ENCODE data around the gene GPATCH8.

Gene GPATCH8

GRCh38 chr17:44469676-44470075, 33.5 kb downstream of the GPATCH8 start:
- Histone ChIP-seq H3K4me2 (ENCODE audit: low read length) (no peak overlapping the region), H4K8ac (ENCODE audit: low read depth, low read length) (no peak overlapping the region), H3K4me3 (ENCODE audit: low read depth, low read length) (no peak overlapping the region)

GRCh38 chr17:44467108-44467507, 36.1 kb downstream of the GPATCH8 start:
- peaks cover 0 to 2% of the 10 kb centered on the region in 2 experiments for H3K36me3 ChIP-seq (ENCODE audit: control insufficient read depth in 1 of 2, insufficient read depth in 2 of 2, low read length in 2 of 2)
- no peak overlapping the region for H3K4me3 ChIP-seq (ENCODE audit: low read depth, low read length)
- no peak overlapping the region for H2BK5ac ChIP-seq (ENCODE audit: low read depth, low read length, poor library complexity)
- no peak overlapping the region for H3K4me2 ChIP-seq (ENCODE audit: low read length)
- no peak overlapping the region for H2AFZ ChIP-seq (ENCODE audit: insufficient read depth, low read length, poor library complexity)
- no peak overlapping the region for H4K12ac ChIP-seq (ENCODE audit: low read depth, low read length)
- WGBS (ENCODE audit: extremely low coverage, insufficient coverage, insufficient read length), result no CpG with 5 or more reads among the region's 3 CpGs
- H2BK12ac ChIP-seq (ENCODE audit: low read length), result no peak overlapping the region
- no peak overlapping the region for H4K8ac ChIP-seq (ENCODE audit: low read depth, low read length)
- no peak for DNase-seq
- H3K18ac ChIP-seq (ENCODE audit: low read length), result no peak overlapping the region
- no peaks in the 10 kb centered on the region for H3K9me3 ChIP-seq (ENCODE audit: insufficient read depth, low read depth, low read length)
- no peak overlapping the region for H3K27ac ChIP-seq (ENCODE audit: low read depth, low read length)
- no peaks in the 10 kb centered on the region for H3K79me1 ChIP-seq (ENCODE audit: low read length)
- H3K79me2 ChIP-seq (ENCODE audit: control insufficient read depth, insufficient read depth, low read length, poor library complexity), result no peaks in the 10 kb centered on the region
- no peak overlapping the region for H2BK120ac ChIP-seq (ENCODE audit: insufficient read depth, low read length, poor library complexity)
- no peak overlapping the region for H3K9ac ChIP-seq (ENCODE audit: low read length)
- no peak overlapping the region for H2AK5ac ChIP-seq (ENCODE audit: low read length)
- H3K23ac ChIP-seq (ENCODE audit: low read length), result no peak overlapping the region
- H3K4me1 ChIP-seq (ENCODE audit: control insufficient read depth in 1 of 2, insufficient read depth in 2 of 2, low read length in 2 of 2), result no peaks in the 10 kb centered on the region
- no peak overlapping the region for H3K14ac ChIP-seq (ENCODE audit: low read length)
- no peak overlapping the region for H3K4ac ChIP-seq (ENCODE audit: low read depth, low read length)
- H4K91ac ChIP-seq (ENCODE audit: low read depth, low read length), result no peak overlapping the region
- H3K27me3 ChIP-seq (ENCODE audit: insufficient read depth, low read length), result no peaks in the 10 kb centered on the region

More at GRCh38 chr17:44469676-44470075, 33.5 kb downstream of the GPATCH8 start:
- WGBS (ENCODE audit: extremely low coverage, insufficient coverage, insufficient read length), result no CpG with 5 or more reads among the region's 2 CpGs
- Histone ChIP-seq H3K79me1 (ENCODE audit: low read length) (no peaks in the 10 kb centered on the region), H2BK120ac (ENCODE audit: insufficient read depth, low read length, poor library complexity) (no peak overlapping the region), H3K27ac (ENCODE audit: low read depth, low read length) (no peak overlapping the region), H2BK12ac (ENCODE audit: low read length) (no peak overlapping the region), H3K18ac (ENCODE audit: low read length) (no peak overlapping the region), H3K79me2 (ENCODE audit: control insufficient read depth, insufficient read depth, low read length, poor library complexity) (no peaks in the 10 kb centered on the region), H2BK5ac (ENCODE audit: low read depth, low read length, poor library complexity) (no peak overlapping the region), H3K9ac (ENCODE audit: low read length) (no peak overlapping the region), H2AK5ac (ENCODE audit: low read length) (no peak overlapping the region), H3K9me3 (ENCODE audit: insufficient read depth, low read depth, low read length) (no peaks in the 10 kb centered on the region), H3K27me3 (ENCODE audit: insufficient read depth, low read length) (no peaks in the 10 kb centered on the region), H3K14ac (ENCODE audit: low read length) (no peak overlapping the region), H4K12ac (ENCODE audit: low read depth, low read length) (no peak overlapping the region), H3K4me1 (ENCODE audit: control insufficient read depth in 1 of 2, insufficient read depth in 2 of 2, low read length in 2 of 2) (no peaks in the 10 kb centered on the region), H2AFZ (ENCODE audit: insufficient read depth, low read length, poor library complexity) (no peak overlapping the region), H3K4ac (ENCODE audit: low read depth, low read length) (no peak overlapping the region), H3K36me3 (ENCODE audit: control insufficient read depth in 1 of 2, insufficient read depth in 2 of 2, low read length in 2 of 2) (no peaks in the 10 kb centered on the region), H3K23ac (ENCODE audit: low read length) (no peak overlapping the region), H4K91ac (ENCODE audit: low read depth, low read length) (no peak overlapping the region)
- no peak for DNase-seq

- Histone ChIP-seq H4K8ac (ENCODE audit: low read depth, low read length) (no peak overlapping the region), H2BK5ac (ENCODE audit: low read depth, low read length, poor library complexity) (no peak overlapping the region), H3K79me1 (ENCODE audit: low read length) (no peaks in the 10 kb centered on the region), H3K79me2 (ENCODE audit: control insufficient read depth, insufficient read depth, low read length, poor library complexity) (no peaks in the 10 kb centered on the region), H4K12ac (ENCODE audit: low read depth, low read length) (no peak overlapping the region), H4K91ac (ENCODE audit: low read depth, low read length) (no peak overlapping the region), H3K4me1 (ENCODE audit: control insufficient read depth in 1 of 2, insufficient read depth in 2 of 2, low read length in 2 of 2) (no peaks in the 10 kb centered on the region), H2AFZ (ENCODE audit: insufficient read depth, low read length, poor library complexity) (no peak overlapping the region), H3K4me3 (ENCODE audit: low read depth, low read length) (no peak overlapping the region), H3K27ac (ENCODE audit: low read depth, low read length) (no peak overlapping the region), H3K27me3 (ENCODE audit: insufficient read depth, low read length) (no peaks in the 10 kb centered on the region), H3K36me3 (ENCODE audit: control insufficient read depth in 1 of 2, insufficient read depth in 2 of 2, low read length in 2 of 2) (peaks cover 0 to 2% of the 10 kb centered on the region in 2 experiments), H2AK5ac (ENCODE audit: low read length) (no peak overlapping the region), H3K9me3 (ENCODE audit: insufficient read depth, low read depth, low read length) (no peaks in the 10 kb centered on the region), H3K23ac (ENCODE audit: low read length) (no peak overlapping the region), H3K4me2 (ENCODE audit: low read length) (no peak overlapping the region), H3K18ac (ENCODE audit: low read length) (no peak overlapping the region), H2BK120ac (ENCODE audit: insufficient read depth, low read length, poor library complexity) (no peak overlapping the region), H3K14ac (ENCODE audit: low read length) (no peak overlapping the region), H3K9ac (ENCODE audit: low read length) (no peak overlapping the region), H3K4ac (ENCODE audit: low read depth, low read length) (no peak overlapping the region), H2BK12ac (ENCODE audit: low read length) (no peak overlapping the region)
- DNase-seq, result no peak
Observed at GRCh38 chr17:44466339-44466738, 36.9 kb downstream of the GPATCH8 start.

GRCh38 chr17:44465897-44466296, 37.3 kb downstream of the GPATCH8 start:
- Histone ChIP-seq H3K79me1 (ENCODE audit: low read length) (no peaks in the 10 kb centered on the region), H3K4me2 (ENCODE audit: low read length) (no peak overlapping the region), H2BK12ac (ENCODE audit: low read length) (no peak overlapping the region), H3K79me2 (ENCODE audit: control insufficient read depth, insufficient read depth, low read length, poor library complexity) (no peaks in the 10 kb centered on the region), H3K9me3 (ENCODE audit: insufficient read depth, low read depth, low read length) (no peaks in the 10 kb centered on the region), H3K4me1 (ENCODE audit: control insufficient read depth in 1 of 2, insufficient read depth in 2 of 2, low read length in 2 of 2) (no peaks in the 10 kb centered on the region), H3K27me3 (ENCODE audit: insufficient read depth, low read length) (no peaks in the 10 kb centered on the region), H3K14ac (ENCODE audit: low read length) (no peak overlapping the region), H2AFZ (ENCODE audit: insufficient read depth, low read length, poor library complexity) (no peak overlapping the region), H3K18ac (ENCODE audit: low read length) (no peak overlapping the region), H3K36me3 (ENCODE audit: control insufficient read depth in 1 of 2, insufficient read depth in 2 of 2, low read length in 2 of 2) (peaks cover 2% of the 10 kb centered on the region in 2 experiments), H4K12ac (ENCODE audit: low read depth, low read length) (no peak overlapping the region), H3K23ac (ENCODE audit: low read length) (no peak overlapping the region), H2BK5ac (ENCODE audit: low read depth, low read length, poor library complexity) (no peak overlapping the region), H3K27ac (ENCODE audit: low read depth, low read length) (no peak overlapping the region), H3K4me3 (ENCODE audit: low read depth, low read length) (no peak overlapping the region), H4K91ac (ENCODE audit: low read depth, low read length) (no peak overlapping the region), H4K8ac (ENCODE audit: low read depth, low read length) (no peak overlapping the region), H2BK120ac (ENCODE audit: insufficient read depth, low read length, poor library complexity) (no peak overlapping the region), H3K9ac (ENCODE audit: low read length) (no peak overlapping the region), H2AK5ac (ENCODE audit: low read length) (no peak overlapping the region), H3K4ac (ENCODE audit: low read depth, low read length) (no peak overlapping the region)
- no CpG with 5 or more reads among the region's 3 CpGs for WGBS (ENCODE audit: extremely low coverage, insufficient coverage, insufficient read length)
- DNase-seq, result no peak

All from trophoblast cell (in vitro differentiated cells and primary cell).